ENCODE data around the gene GATAD2A. TPM values are rescaled to one million over a fixed set of nuclear protein-coding genes. Genes with fewer than 3 reads are reported as not detected.

GATAD2A gene
- total and polyA plus RNA-seq, 2 of the 8 experiments (the other 6 are each of a cell fraction or from before 2014, with no cell fraction given): 38.4 to 205 TPM

GRCh38 chr19:19527674-19528625 is 122.5 kb downstream of the GATAD2A start:
- no peak overlapping the region for H2BK15ac ChIP-seq (ENCODE audit: low read length)
- no peak overlapping the region for H2BK120ac ChIP-seq (replicated peaks; ENCODE audit: low read depth, low read length)
- no peak overlapping the region for H3K4me2 ChIP-seq (ENCODE audit: insufficient read depth in 1 of 2, low read depth in 2 of 2, low read length in 2 of 2)
- no peak overlapping the region for H3K4ac ChIP-seq (replicated peaks; ENCODE audit: insufficient read length, low read depth, low read length)
- H3K56ac ChIP-seq (replicated peaks; ENCODE audit: insufficient read length, low read depth, low read length): no peak overlapping the region
- no peak overlapping the region for H4K5ac ChIP-seq (ENCODE audit: insufficient read length, low read depth, low read length)
- H3K27me3 ChIP-seq (replicated peaks in 1 of 4; ENCODE audit: control insufficient read depth in 3 of 4, extremely low read depth in 1 of 4, insufficient read depth in 3 of 4, low read length in 3 of 4): no peaks in the 10 kb centered on the region
- H3K4me3 ChIP-seq (ENCODE audit: extremely low read depth in 1 of 4, insufficient read depth in 2 of 4, low read depth in 3 of 4, low read length in 4 of 4): no peak overlapping the region
- ChIA-PET POLR2A (ENCODE audit: partially characterized antibody) (interaction anchor here (0.8 to 2.2 kb wide), 10 partner anchors 12 to 123 kb away, joined by 3 to 11 read pairs (median 3); partner anchors contain the start of genes GATAD2A, NDUFA13 and TSSK6), CTCF (ENCODE audit: partially characterized antibody) (interaction anchor here (1.0 to 6.7 kb wide), 5 partner anchors 8 to 68 kb away, joined by 3 to 181 read pairs (median 4); no protein-coding TSS in a partner anchor)
- TF ChIP-seq CHD2 (IDR thresholded peaks at IDR 0.05; ENCODE audit: low read length) (no peak), BRCA1 (IDR thresholded peaks at IDR 0.05; ENCODE audit: low read depth, low read length) (no peak), ASH2L (IDR thresholded peaks at IDR 0.05; ENCODE audit: low read length) (no peak), RFX5 (IDR thresholded peaks at IDR 0.05; ENCODE audit: borderline replicate concordance, low read depth, low read length) (no peak), YY1 (IDR thresholded peaks at IDR 0.05; ENCODE audit: low read depth, low read length) (no peak), TAF1 (IDR thresholded peaks at IDR 0.05; ENCODE audit: low read depth, low read length) (no peak), HDAC2 (IDR thresholded peaks at IDR 0.05; ENCODE audit: borderline replicate concordance in 1 of 2, low read depth in 2 of 2, low read length in 2 of 2) (no peak), SIX5 (IDR thresholded peaks at IDR 0.05; ENCODE audit: low read depth, low read length) (no peak), PHF8 (conservative IDR thresholded peaks at IDR 0.05; ENCODE audit: low read depth, low read length) (no peak), GABPA (IDR thresholded peaks at IDR 0.05; ENCODE audit: borderline replicate concordance, insufficient read depth, low read length) (no peak), CREB1 (IDR thresholded peaks at IDR 0.05) (no peak)
- no peak overlapping the region for H2BK5ac ChIP-seq (ENCODE audit: low read depth, low read length)
- H3K4me1 ChIP-seq (replicated peaks in 1 of 4; ENCODE audit: control insufficient read depth in 3 of 4, insufficient read depth in 4 of 4, low read length in 3 of 4): peaks cover 0 to 3% (median 3%) of the 10 kb centered on the region in 4 experiments; a peak in 3 of 7 replicates
- no peak overlapping the region for H3K9ac ChIP-seq (replicated peaks in 1 of 4; ENCODE audit: extremely low read depth in 1 of 4, low read depth in 3 of 4, low read length in 3 of 4)
- H3K23ac ChIP-seq (ENCODE audit: insufficient read length): no peak overlapping the region
- H2AFZ ChIP-seq (ENCODE audit: low read length): no peak overlapping the region
- H3K14ac ChIP-seq (ENCODE audit: insufficient read length): no peak overlapping the region
- no peak overlapping the region for H3K27ac ChIP-seq (ENCODE audit: low read depth, low read length)
- no peak overlapping the region for H2AK5ac ChIP-seq (ENCODE audit: low read depth, low read length)
- peaks cover 9 to 30% of the 10 kb centered on the region in 2 experiments for H4K20me1 ChIP-seq (replicated peaks in 1 of 2; ENCODE audit: control insufficient read depth in 1 of 2, insufficient read depth in 2 of 2, low read length in 2 of 2)
- no peak overlapping the region for H3K18ac ChIP-seq (ENCODE audit: extremely low read depth, low read length)
- peaks cover 0 to 14% of the 10 kb centered on the region in 2 experiments; a peak in 2 of 4 replicates for H3K79me2 ChIP-seq (ENCODE audit: control insufficient read depth in 1 of 2, insufficient read depth in 2 of 2, low read length in 2 of 2)
- peaks cover 0 to 29% (median 10%) of the 10 kb centered on the region in 4 experiments; a peak in 6 of 8 replicates for H3K36me3 ChIP-seq (ENCODE audit: control insufficient read depth in 2 of 4, insufficient read depth in 4 of 4, low read length in 3 of 4)
- DNase-seq (ENCODE audit: low read depth in 1 of 2, low spot score in 2 of 2) (no peak), FAIRE-seq (no peak)
- H2BK20ac ChIP-seq (ENCODE audit: low read length): no peak overlapping the region
- 94% methylated on average over 27 of the region's 27 CpGs; no CpG with 5 or more reads in 1 of the 2 experiments for WGBS, 2 experiments (ENCODE audit: extremely low coverage in 1 of 2, insufficient coverage in 1 of 2, insufficient read length in 1 of 2, insufficient replicate concordance in 2 of 2, low coverage in 1 of 2, low lambda C conversion rate in 2 of 2, missing lambda C conversion rate in 1 of 2)
- no peaks in the 10 kb centered on the region for H3K23me2 ChIP-seq (ENCODE audit: low read depth, low read length)
- H2BK12ac ChIP-seq (ENCODE audit: low read depth, low read length): no peak overlapping the region
- H4K91ac ChIP-seq (replicated peaks; ENCODE audit: insufficient read length, low read length): no peak overlapping the region
- no peaks in the 10 kb centered on the region for H3K9me3 ChIP-seq (ENCODE audit: insufficient read depth in 2 of 2, low read depth in 1 of 2, low read length in 1 of 2)
- no peak overlapping the region for H4K8ac ChIP-seq (ENCODE audit: extremely low read depth, insufficient read depth, low read length)
- H3K79me1 ChIP-seq (ENCODE audit: low read depth, low read length): peaks cover 12% of the 10 kb centered on the region

Data from H1 (cell line).